ENCODE results near the gene TUB.

TUB gene

GRCh38 chr11:8082391-8083087 is 1.5 kb downstream of the TUB start:
- TF ChIP-seq CTCF (IDR thresholded peaks at IDR 0.05; ENCODE audit: low read depth, low read length, missing control alignments) = no peak
- no peak overlapping the region for H3K4me3 ChIP-seq (ENCODE audit: low read depth, low read length)
- no peak for DNase-seq
- in situ Hi-C loops (cut with HindIII; ENCODE audit: low pct_ligation_motif_present, low sequenced_read_pairs) = no loop called here
- no peaks in the 10 kb centered on the region for H3K36me3 ChIP-seq (replicated peaks)
- H3K27me3 ChIP-seq (replicated peaks) = no peaks in the 10 kb centered on the region
- H3K27ac ChIP-seq = no peak overlapping the region

DNA sequence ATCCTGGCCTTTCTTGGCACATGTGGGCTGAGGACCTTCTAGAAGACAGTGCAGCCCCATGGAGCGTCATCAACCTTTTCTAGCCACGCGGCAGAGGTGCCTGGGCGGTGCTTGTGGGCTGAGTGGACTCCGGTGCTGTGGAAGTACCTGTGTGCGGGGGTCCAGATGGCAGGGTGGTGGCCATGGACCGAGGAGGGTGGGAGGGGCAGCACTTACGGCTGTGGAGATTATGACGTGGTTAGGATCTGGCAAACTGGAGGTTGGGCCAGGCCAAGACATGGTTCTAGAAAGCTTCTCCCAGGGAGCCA is 2.0 kb downstream of the TUB start:
- TF ChIP-seq CTCF (IDR thresholded peaks at IDR 0.05; ENCODE audit: low read depth, low read length, missing control alignments) = no peak
- Histone ChIP-seq H3K27ac (no peak overlapping the region), H3K27me3 (replicated peaks) (no peaks in the 10 kb centered on the region), H3K36me3 (replicated peaks) (no peaks in the 10 kb centered on the region), H3K4me3 (ENCODE audit: low read depth, low read length) (no peak overlapping the region)
- in situ Hi-C loops (cut with HindIII; ENCODE audit: low pct_ligation_motif_present, low sequenced_read_pairs) = no loop called here
- no peak for DNase-seq

DNA sequence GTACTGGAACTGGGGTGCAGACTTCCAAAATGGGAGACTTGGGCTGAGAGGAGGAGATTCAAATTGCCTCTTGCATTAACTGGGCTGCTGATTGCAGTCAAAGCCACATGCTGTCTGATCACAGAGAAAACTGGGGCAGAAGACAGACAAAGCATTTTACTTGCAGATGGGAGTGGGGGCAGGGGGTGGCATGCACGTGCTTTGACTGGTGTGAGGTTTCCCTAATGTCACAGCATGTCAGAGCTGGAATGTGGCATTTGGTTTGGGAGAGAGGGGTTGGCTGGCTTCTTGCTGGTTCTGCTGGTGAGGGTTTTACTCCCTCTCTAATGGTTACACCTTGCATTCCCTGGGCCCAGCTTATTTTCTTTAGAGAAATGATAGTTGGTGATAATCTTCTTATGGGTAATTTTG is 2.9 kb downstream of the TUB start:
- no peaks in the 10 kb centered on the region for H3K27me3 ChIP-seq (replicated peaks)
- H3K36me3 ChIP-seq (replicated peaks) = no peaks in the 10 kb centered on the region
- in situ Hi-C loops (cut with HindIII; ENCODE audit: low pct_ligation_motif_present, low sequenced_read_pairs) = no loop called here
- no peak for TF ChIP-seq CTCF (IDR thresholded peaks at IDR 0.05; ENCODE audit: low read depth, low read length, missing control alignments)
- no peak overlapping the region for H3K27ac ChIP-seq
- no peak for DNase-seq
- no peak overlapping the region for H3K4me3 ChIP-seq (ENCODE audit: low read depth, low read length)

DNA sequence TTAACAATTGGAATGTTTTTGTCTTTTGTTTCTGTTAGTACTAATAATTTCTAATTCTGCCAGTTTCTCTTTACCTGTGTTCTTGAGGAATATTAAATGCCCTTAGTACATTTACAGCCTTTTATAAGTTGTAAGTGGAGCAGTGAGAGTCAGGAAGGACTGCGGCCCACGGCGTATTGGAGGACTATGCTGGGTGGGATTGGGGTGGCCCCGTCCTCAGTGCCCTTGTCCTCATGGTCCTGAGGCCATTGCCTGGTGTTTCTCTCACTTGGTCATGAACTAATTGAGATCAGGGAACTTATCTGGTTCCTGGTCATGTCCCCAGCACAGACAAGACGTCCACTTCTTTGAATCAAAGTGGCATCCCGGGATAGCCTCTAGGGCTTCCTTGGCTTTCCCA is 3.3 kb downstream of the TUB start:
- Histone ChIP-seq H3K27me3 (replicated peaks) (no peaks in the 10 kb centered on the region), H3K36me3 (replicated peaks) (no peaks in the 10 kb centered on the region), H3K4me3 (ENCODE audit: low read depth, low read length) (no peak overlapping the region), H3K27ac (no peak overlapping the region)
- in situ Hi-C loops (cut with HindIII; ENCODE audit: low pct_ligation_motif_present, low sequenced_read_pairs) = no loop called here
- no peak for DNase-seq
- TF ChIP-seq CTCF (IDR thresholded peaks at IDR 0.05; ENCODE audit: low read depth, low read length, missing control alignments) = no peak

DNA sequence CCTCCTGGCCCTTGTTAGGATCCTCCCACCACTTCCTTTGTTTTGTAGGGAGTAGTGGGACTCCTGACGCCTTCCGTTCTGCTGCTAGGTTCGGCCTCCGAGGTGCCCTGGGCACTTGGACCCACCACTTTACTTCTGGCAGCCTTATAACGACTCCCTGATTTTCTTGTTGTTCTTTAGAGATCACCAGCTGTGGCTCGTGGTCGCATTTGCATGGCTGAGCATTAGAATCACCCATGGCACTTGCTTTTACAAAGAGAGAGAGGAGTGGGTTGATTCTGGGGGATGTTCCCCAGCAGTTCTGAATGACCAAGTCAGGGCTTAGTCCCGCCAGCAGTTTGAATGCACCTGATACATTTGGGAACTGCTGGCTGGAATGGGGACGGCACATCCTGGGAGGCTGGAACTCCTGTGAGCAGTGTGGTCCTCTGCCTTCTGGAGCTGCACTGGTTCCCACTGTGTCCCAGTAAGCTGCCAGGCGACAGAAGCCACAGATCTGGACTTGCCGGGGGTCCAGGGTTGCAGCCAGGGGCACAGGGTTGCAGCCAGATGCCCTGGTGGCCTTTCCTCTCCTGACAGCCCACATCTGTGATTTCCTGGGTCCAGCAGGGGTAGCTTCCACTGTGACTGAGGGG is 4.1 kb downstream of the TUB start:
- Histone ChIP-seq H3K4me3 (ENCODE audit: low read depth, low read length) (no peak overlapping the region), H3K27ac (no peak overlapping the region), H3K27me3 (replicated peaks) (no peaks in the 10 kb centered on the region), H3K36me3 (replicated peaks) (no peaks in the 10 kb centered on the region)
- in situ Hi-C loops (cut with HindIII; ENCODE audit: low pct_ligation_motif_present, low sequenced_read_pairs) = no loop called here
- TF ChIP-seq CTCF (IDR thresholded peaks at IDR 0.05; ENCODE audit: low read depth, low read length, missing control alignments) = no peak
- no peak for DNase-seq

GRCh38 chr11:8086001-8086479 is 5.0 kb downstream of the TUB start:
- DNase-seq = no peak
- Histone ChIP-seq H3K4me3 (ENCODE audit: low read depth, low read length) (no peak overlapping the region), H3K27me3 (replicated peaks) (no peaks in the 10 kb centered on the region), H3K27ac (no peak overlapping the region), H3K36me3 (replicated peaks) (no peaks in the 10 kb centered on the region)
- in situ Hi-C loops (cut with HindIII; ENCODE audit: low pct_ligation_motif_present, low sequenced_read_pairs) = no loop called here
- TF ChIP-seq CTCF (IDR thresholded peaks at IDR 0.05; ENCODE audit: low read depth, low read length, missing control alignments) = no peak
